IPS DF 19.7 (cell line): ENCODE data around the gene RNU6-8.

Source experiments
- DNase-seq: peaks from one replicate; pipeline ENCODE4 v3.0.0-alpha.2; 2013; ENCODE audit warnings: low read depth, low spot score

RNU6-8 gene

GRCh38 chr14:32205554-32205953 lies 2.5 kb upstream of the RNU6-8 start:
- no peak for DNase-seq

- no peak for DNase-seq
Measured at GRCh38 chr14:32203928-32204357, 874 bp upstream of the RNU6-8 start.

- no peak for DNase-seq
Measured at GRCh38 chr14:32202491-32202997, 525 bp downstream of the RNU6-8 start.

GRCh38 chr14:32201816-32202490 lies 1.1 kb downstream of the RNU6-8 start, which contains the start of gene RNU6-7:
Gene RNU6-7 (plus strand): TSS chr14:32202045.
- no peak for DNase-seq

- peak; percentile 57 for DNase-seq
Measured at GRCh38 chr14:32201193-32201815, 1.8 kb downstream of the RNU6-8 start.

- DNase-seq, result no peak
Measured at GRCh38 chr14:32200368-32201192, 2.5 kb downstream of the RNU6-8 start.

GRCh38 chr14:32197919-32198318 lies 5.2 kb downstream of the RNU6-8 start:
- no peak for DNase-seq

GRCh38 chr14:32195636-32196035 lies 7.4 kb downstream of the RNU6-8 start:
- DNase-seq, result no peak

- DNase-seq, result no peak
Measured at GRCh38 chr14:32193532-32193931, 9.5 kb downstream of the RNU6-8 start.

- DNase-seq, result no peak
Measured at GRCh38 chr14:32192712-32193373, 10.2 kb downstream of the RNU6-8 start.

- no peak for DNase-seq
Measured at GRCh38 chr14:32190673-32191072, 12.4 kb downstream of the RNU6-8 start.

- no peak for DNase-seq
Measured at GRCh38 chr14:32189811-32190210, 13.3 kb downstream of the RNU6-8 start.

- DNase-seq, result no peak
Measured at GRCh38 chr14:32186248-32186647, 16.8 kb downstream of the RNU6-8 start.

GRCh38 chr14:32185097-32185496 lies 18.0 kb downstream of the RNU6-8 start:
- DNase-seq, result no peak

GRCh38 chr14:32183151-32184058 lies 19.7 kb downstream of the RNU6-8 start:
- DNase-seq, result no peak

GRCh38 chr14:32171469-32171868 lies 31.6 kb downstream of the RNU6-8 start:
- DNase-seq, result no peak

GRCh38 chr14:32169191-32169590 lies 33.9 kb downstream of the RNU6-8 start:
- no peak for DNase-seq

- no peak for DNase-seq
Measured at GRCh38 chr14:32167907-32168306, 35.2 kb downstream of the RNU6-8 start.

- DNase-seq, result no peak
Measured at GRCh38 chr14:32166924-32167323, 36.1 kb downstream of the RNU6-8 start.

GRCh38 chr14:32166029-32166428 lies 37.0 kb downstream of the RNU6-8 start:
- no peak for DNase-seq
